Activated CD8-positive, alpha-beta T cell treated with anti-CD3 and anti-CD28 coated beads, Interleukin-2, amount 10 ng/mL, durations not matched to agents 7 days and 5 days (primary cell): ENCODE measurements around the gene CCDC158. TPM values are rescaled to one million over a fixed set of nuclear protein-coding genes. Genes with fewer than 3 reads are reported as not detected.
"Not testable (repeated sequence)": the region's sequence is repeated elsewhere in the genome, so short reads cannot be mapped to it uniquely, and the experiment has no call there.

Source experiments
- ATAC-seq: fragments of 150-1000 bp; cut with Tn5 transposase; one replicate; pipeline ENCODE4 v1.10.0; 2021; ENCODE audit warnings: moderate library complexity
- CTCF ChIA-PET: fragments of 350-600 bp; sonication (Branson Sonifier 250); formaldehyde crosslinking; loops from one replicate; lab custom pipeline; 2021; ENCODE audit warnings: antibody characterized with exemption; lab: Charles Lee
- POLR2A ChIA-PET: fragments of 350-600 bp; sonication (Branson Sonifier 250); formaldehyde crosslinking; loops from one replicate; lab custom pipeline; 2021; ENCODE audit warnings: antibody characterized with exemption; lab: Charles Lee
- DNase-seq: peaks from one replicate; pipeline ENCODE4 v3.0.0-alpha.2; 2020
- H3K27ac Mint-ChIP-seq: one replicate; pipeline ENCODE4 v1.8.0; 2021; ENCODE audit warnings: mild to moderate bottlenecking, mixed read lengths
- H3K27me3 Mint-ChIP-seq: one replicate; pipeline ENCODE4 v1.8.0; 2021; ENCODE audit warnings: low read depth, mixed read lengths
- H3K36me3 Mint-ChIP-seq: one replicate; pipeline ENCODE4 v1.8.0; 2021; ENCODE audit warnings: low read depth, mixed read lengths
- H3K4me1 Mint-ChIP-seq: one replicate; pipeline ENCODE4 v1.8.0; 2021; ENCODE audit warnings: low read depth, mixed read lengths
- H3K4me3 Mint-ChIP-seq: one replicate; pipeline ENCODE4 v1.8.0; 2021; ENCODE audit warnings: mild to moderate bottlenecking, mixed read lengths
- H3K9me3 Mint-ChIP-seq: one replicate; pipeline ENCODE4 v1.8.0; 2022; ENCODE audit warnings: mixed read lengths; ENCODE audit not compliant: insufficient read depth
- total RNA-seq, 2 experiments: library from RNA; stranded (reverse); gene quantifications; one replicate each; pipeline ENCODE4 v1.2.3, GENCODE V29; 2021

CCDC158 gene
- total RNA-seq, 2 experiments from 2014 or later, result not detected

GRCh38 chr4:76292730-76293129 lies 128.2 kb downstream of the CCDC158 start:
- POLR2A ChIA-PET, result no interaction called here
- H3K4me1 Mint-ChIP-seq, result no peaks in the 10 kb centered on the region
- H3K36me3 Mint-ChIP-seq, result no peaks in the 10 kb centered on the region

DNA sequence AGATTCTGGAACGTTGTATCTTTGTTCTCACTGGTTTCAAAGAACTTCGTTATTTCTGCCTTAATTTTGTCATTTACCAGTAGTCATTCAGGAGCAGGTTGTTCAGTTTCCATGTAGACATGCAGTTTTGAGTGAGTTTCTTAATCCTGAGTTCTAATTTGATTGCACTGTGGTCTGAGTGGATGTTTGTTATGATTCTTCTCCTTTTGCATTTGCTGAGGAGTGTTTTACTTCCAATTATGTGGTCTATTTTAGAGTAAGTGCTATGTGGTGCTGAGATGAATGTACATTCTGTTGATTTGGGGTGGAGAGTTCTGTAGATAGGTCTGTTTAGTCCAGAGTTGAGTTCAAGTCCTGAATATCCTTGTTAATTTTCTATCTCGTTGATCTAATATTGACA lies 133.1 kb downstream of the CCDC158 start:
- ATAC-seq, H3K27ac Mint-ChIP-seq, H3K4me3 Mint-ChIP-seq, H3K9me3 Mint-ChIP-seq, H3K36me3 Mint-ChIP-seq, H3K4me1 Mint-ChIP-seq, DNase-seq, POLR2A ChIA-PET: not testable (repeated sequence)
- H3K27me3 Mint-ChIP-seq, result peaks cover 27% of the 10 kb centered on the region
- CTCF ChIA-PET, result interaction anchor here (1.2 kb wide), 1 partner anchor 10 kb away, joined by 5 read pairs; no protein-coding TSS in a partner anchor

More at GRCh38 chr4:76292730-76293129, 128.2 kb downstream of the CCDC158 start:
- Mint-ChIP-seq H3K9me3 (peaks cover 6% of the 10 kb centered on the region), H3K27me3 (peaks cover 22% of the 10 kb centered on the region), H3K4me3 (no peak overlapping the region), H3K27ac (no peak overlapping the region)
- ATAC-seq, result no peak
- DNase-seq, result no peak
- CTCF ChIA-PET, result no interaction called here

GRCh38 chr4:76283900-76284299 lies 137.0 kb downstream of the CCDC158 start:
- H3K4me1 Mint-ChIP-seq, result no peaks in the 10 kb centered on the region
- peaks cover 23% of the 10 kb centered on the region for H3K27me3 Mint-ChIP-seq
- DNase-seq (no peak), ATAC-seq (no peak)
- H3K9me3 Mint-ChIP-seq, result no peaks in the 10 kb centered on the region
- no peak overlapping the region for H3K4me3 Mint-ChIP-seq
- ChIA-PET POLR2A (no interaction called here), CTCF (interaction anchor here (1.0 kb wide), 1 partner anchor 94 kb away, joined by 5 read pairs; no protein-coding TSS in a partner anchor)
- no peaks in the 10 kb centered on the region for H3K36me3 Mint-ChIP-seq
- no peak overlapping the region for H3K27ac Mint-ChIP-seq

DNA sequence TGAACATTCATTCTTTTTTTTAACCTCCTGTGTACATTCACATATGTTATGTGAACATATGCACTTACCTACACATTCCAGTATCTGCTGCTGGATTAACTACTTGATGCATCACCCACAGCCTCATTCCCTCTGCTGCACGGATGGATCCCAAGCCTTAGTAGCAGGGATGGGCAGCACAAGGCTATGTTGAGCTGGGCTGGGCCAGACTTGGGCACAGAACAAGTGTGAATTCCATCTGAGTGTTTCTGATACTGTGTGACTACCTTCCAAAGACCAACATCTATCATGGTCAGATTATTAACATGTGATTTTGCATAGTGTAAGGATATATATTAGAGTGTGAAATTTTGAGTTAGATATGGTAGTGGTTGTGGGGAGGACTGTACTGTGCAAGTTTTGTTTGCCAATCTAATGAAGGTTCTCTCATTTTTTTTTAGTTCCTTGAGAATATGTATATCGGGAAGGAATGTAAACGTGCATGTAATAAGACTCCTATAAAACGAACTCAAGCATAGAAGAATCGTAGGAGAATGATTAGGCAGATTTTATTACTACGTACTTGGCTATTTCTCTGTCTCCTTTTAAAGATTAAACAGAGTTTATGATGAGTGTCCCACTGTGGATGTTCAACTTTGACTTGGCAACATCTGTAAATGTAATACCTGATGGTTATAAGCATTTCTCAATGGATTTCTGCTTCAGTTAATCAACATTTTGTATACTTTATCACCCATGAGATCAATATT lies 137.8 kb downstream of the CCDC158 start:
- Mint-ChIP-seq H3K27me3 (peaks cover 25% of the 10 kb centered on the region), H3K4me3 (no peak overlapping the region), H3K36me3 (no peaks in the 10 kb centered on the region), H3K9me3 (no peaks in the 10 kb centered on the region), H3K27ac (no peak overlapping the region), H3K4me1 (no peaks in the 10 kb centered on the region)
- no peak for ATAC-seq
- POLR2A ChIA-PET, result no interaction called here
- CTCF ChIA-PET, result no interaction called here
- no peak for DNase-seq

DNA sequence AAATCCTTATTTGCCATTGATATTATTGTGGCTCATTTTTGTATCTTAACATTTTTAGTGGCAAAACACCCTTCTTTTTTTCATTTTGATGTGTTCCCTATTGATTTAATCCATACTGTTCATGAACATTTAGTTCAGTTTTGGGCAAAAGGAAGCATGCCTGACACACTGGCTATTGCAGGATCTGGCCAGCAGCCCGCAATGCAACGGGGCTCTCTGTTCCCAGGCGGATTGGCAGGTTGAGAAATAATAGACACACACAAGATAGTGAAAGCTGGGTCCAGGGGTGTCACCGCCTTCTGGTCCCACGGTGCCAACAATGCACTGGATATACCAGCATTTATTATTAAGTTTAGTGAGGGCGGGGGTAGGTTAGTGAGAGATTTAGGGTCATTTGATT lies 139.3 kb downstream of the CCDC158 start:
- DNase-seq, H3K4me3 Mint-ChIP-seq, H3K4me1 Mint-ChIP-seq, H3K36me3 Mint-ChIP-seq, POLR2A ChIA-PET, H3K27ac Mint-ChIP-seq, H3K9me3 Mint-ChIP-seq, ATAC-seq: not testable (repeated sequence)
- CTCF ChIA-PET, result interaction anchor here (1.2 to 6.5 kb wide), 2 partner anchors 95 to 102 kb away, joined by 3 to 71 read pairs; no protein-coding TSS in a partner anchor
- peaks cover 15% of the 10 kb centered on the region for H3K27me3 Mint-ChIP-seq

DNA sequence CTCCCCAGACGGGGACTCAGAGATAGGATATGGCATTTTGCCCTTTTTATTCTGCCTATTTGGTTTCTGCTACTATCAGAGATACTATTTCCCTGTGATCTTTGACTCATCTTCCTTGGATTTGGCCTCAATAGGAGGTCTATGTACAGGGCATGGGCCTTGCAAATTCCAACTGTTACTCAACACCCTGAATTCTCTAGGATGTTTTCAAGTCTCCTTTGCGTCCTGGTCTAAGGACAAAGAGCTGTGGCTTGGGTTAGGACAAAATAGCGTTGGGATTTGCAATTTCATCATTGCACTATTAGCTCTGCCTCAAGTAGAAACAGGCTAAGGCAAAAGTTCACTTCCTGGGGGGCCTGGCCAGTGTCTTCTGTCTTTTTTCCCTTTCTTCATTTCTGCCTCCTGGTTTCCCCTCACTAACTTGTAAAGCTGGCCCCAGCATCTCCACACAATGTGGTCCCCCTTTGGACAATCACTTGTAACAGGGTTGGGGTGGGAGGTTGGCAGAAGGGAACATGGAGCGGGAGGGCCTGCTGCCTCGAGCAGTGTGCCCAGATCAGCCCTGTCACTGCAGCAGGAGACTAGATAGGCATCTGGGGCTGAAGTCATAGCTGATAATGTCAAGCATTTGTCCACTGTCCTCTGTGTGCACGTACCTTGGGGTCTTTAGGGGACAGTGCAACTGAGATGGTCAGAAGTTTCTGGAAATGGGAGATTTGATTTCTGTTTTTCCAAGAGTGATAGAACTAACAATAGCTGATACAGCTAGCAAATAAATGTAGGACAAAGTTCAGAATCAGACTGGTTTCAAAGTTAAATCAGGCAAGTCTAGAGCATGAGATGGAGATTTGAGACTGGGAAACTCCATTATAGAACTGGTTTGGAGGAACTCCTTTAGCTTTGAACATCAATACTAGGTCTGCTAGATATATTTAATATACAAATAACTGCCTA lies 140.2 kb downstream of the CCDC158 start:
- no peak for ATAC-seq
- Mint-ChIP-seq H3K36me3 (no peaks in the 10 kb centered on the region), H3K27me3 (peaks cover 21% of the 10 kb centered on the region), H3K4me3 (no peak overlapping the region), H3K4me1 (peaks cover 8% of the 10 kb centered on the region), H3K9me3 (no peaks in the 10 kb centered on the region), H3K27ac (no peak overlapping the region)
- no peak for DNase-seq
- POLR2A ChIA-PET, result no interaction called here
- CTCF ChIA-PET, result interaction anchor here (1.0 to 6.5 kb wide), 5 partner anchors 96 to 224 kb away, joined by 3 to 71 read pairs (median 9); no protein-coding TSS in a partner anchor

- Mint-ChIP-seq H3K36me3 (no peaks in the 10 kb centered on the region), H3K27me3 (peaks cover 24% of the 10 kb centered on the region), H3K9me3 (no peaks in the 10 kb centered on the region), H3K4me1 (peaks cover 8% of the 10 kb centered on the region), H3K4me3 (no peak overlapping the region), H3K27ac (no peak overlapping the region)
- no peak for ATAC-seq
- ChIA-PET CTCF (interaction anchor here (1.0 to 6.5 kb wide), 6 partner anchors 9 to 225 kb away, joined by 4 to 71 read pairs (median 10); partner anchors contain the start of gene STBD1), POLR2A (no interaction called here)
- peak; percentile 47 for DNase-seq
Measured at GRCh38 chr4:76279462-76279861, 141.5 kb downstream of the CCDC158 start.

- Mint-ChIP-seq H3K9me3 (no peaks in the 10 kb centered on the region), H3K4me3 (no peak overlapping the region), H3K27me3 (peaks cover 24% of the 10 kb centered on the region), H3K4me1 (peaks cover 8% of the 10 kb centered on the region), H3K36me3 (no peaks in the 10 kb centered on the region), H3K27ac (no peak overlapping the region)
- CTCF ChIA-PET, result interaction anchor here (1.0 to 6.5 kb wide), 8 partner anchors 8 to 226 kb away, joined by 3 to 71 read pairs (median 8); partner anchors contain the start of gene STBD1
- DNase-seq, result no peak
- POLR2A ChIA-PET, result no interaction called here
- no peak for ATAC-seq
Measured at GRCh38 chr4:76278583-76278982, 142.4 kb downstream of the CCDC158 start.

- no peak for DNase-seq
- H3K27me3 Mint-ChIP-seq, result peaks cover 31% of the 10 kb centered on the region
- no peak for ATAC-seq
- H3K4me1 Mint-ChIP-seq, result peaks cover 8% of the 10 kb centered on the region
- no peak overlapping the region for H3K4me3 Mint-ChIP-seq
- POLR2A ChIA-PET, result no interaction called here
- CTCF ChIA-PET, result interaction anchor here (1.1 to 6.5 kb wide), 5 partner anchors 10 to 99 kb away, joined by 3 to 71 read pairs (median 12); partner anchors contain the start of gene STBD1
- no peak overlapping the region for H3K27ac Mint-ChIP-seq
- no peaks in the 10 kb centered on the region for H3K36me3 Mint-ChIP-seq
- H3K9me3 Mint-ChIP-seq, result no peaks in the 10 kb centered on the region
Measured at GRCh38 chr4:76277667-76278066, 143.3 kb downstream of the CCDC158 start.

- no peaks in the 10 kb centered on the region for H3K9me3 Mint-ChIP-seq
- H3K4me1 Mint-ChIP-seq, result peaks cover 8% of the 10 kb centered on the region
- ChIA-PET POLR2A (no interaction called here), CTCF (interaction anchor here (4.9 to 6.5 kb wide), 2 partner anchors 97 to 100 kb away, joined by 21 to 71 read pairs; no protein-coding TSS in a partner anchor)
- H3K27ac Mint-ChIP-seq, result no peak overlapping the region
- no peak overlapping the region for H3K4me3 Mint-ChIP-seq
- ATAC-seq (no peak), DNase-seq (no peak)
- no peaks in the 10 kb centered on the region for H3K36me3 Mint-ChIP-seq
- H3K27me3 Mint-ChIP-seq, result peaks cover 33% of the 10 kb centered on the region
Measured at GRCh38 chr4:76276813-76277212, 144.1 kb downstream of the CCDC158 start.

GRCh38 chr4:76275486-76276124 lies 145.3 kb downstream of the CCDC158 start:
- DNase-seq (no peak), ATAC-seq (no peak)
- Mint-ChIP-seq H3K4me1 (peaks cover 8% of the 10 kb centered on the region), H3K36me3 (no peaks in the 10 kb centered on the region), H3K27ac (no peak overlapping the region), H3K9me3 (no peaks in the 10 kb centered on the region), H3K4me3 (no peak overlapping the region), H3K27me3 (peaks cover 41% of the 10 kb centered on the region)
- POLR2A ChIA-PET, result no interaction called here
- CTCF ChIA-PET, result interaction anchor here (1.1 to 6.5 kb wide), 3 partner anchors 96 to 102 kb away, joined by 3 to 71 read pairs (median 21); no protein-coding TSS in a partner anchor
